Measurements from ENCODE around the gene ANKRD13B. TPM values are rescaled to one million over a fixed set of nuclear protein-coding genes. Genes with fewer than 3 reads are reported as not detected.

Gene ANKRD13B
- total RNA-seq: 2.7 and 4.3 TPM in 2 replicates

GRCh38 chr17:29592850-29593551, at the start of gene ANKRD13B:
Gene ANKRD13B, plus strand, starts transcription at chr17:29593132. Its CDS starts 490 bp downstream, at chr17:29593622.

GRCh38 chr17:29566473-29567303, 26.2 kb upstream of the ANKRD13B start, which contains the start of gene ABHD15:
Gene ABHD15, minus strand, starts transcription at chr17:29567037. Its CDS starts 71 bp downstream, at chr17:29566966.

GRCh38 chr17:29568331-29569244, 24.3 kb upstream of the ANKRD13B start, which contains the start of gene TP53I13:
Gene TP53I13, plus strand, starts transcription at chr17:29568701. Its CDS starts 58 bp downstream, at chr17:29568759.

GRCh38 chr17:29589524-29590410, 3.2 kb upstream of the ANKRD13B start, which contains the start of gene GIT1:
Gene GIT1, minus strand, starts transcription at chr17:29589648. Its CDS starts 270 bp downstream, at chr17:29589378.

GRCh38 chr17:29622337-29623282, 29.7 kb downstream of the ANKRD13B start, which contains the start of gene CORO6:
Gene CORO6, minus strand, starts transcription at chr17:29622912. Its CDS starts 1,491 bp downstream, at chr17:29621421.

Other genes starting within 250 kb of the ANKRD13B start
- 18.2 and 32.4 TPM in 2 replicates for gene TAOK1, start 202.8 kb upstream of the ANKRD13B start, total RNA-seq
- gene ABHD15, start 26.1 kb upstream of the ANKRD13B start, total RNA-seq: 8.9 and 10.1 TPM in 2 replicates
- 44.7 and 52.5 TPM in 2 replicates for gene TP53I13, start 24.4 kb upstream of the ANKRD13B start, total RNA-seq
- 14.5 and 24.5 TPM in 2 replicates for gene GIT1, start 3.5 kb upstream of the ANKRD13B start, total RNA-seq
- 3.2 and 5.7 TPM in 2 replicates for gene CORO6, start 29.8 kb downstream of the ANKRD13B start, total RNA-seq